Mesodermal cell (in vitro differentiated cells): ENCODE measurements around the gene HNRNPD.
"Not testable (repeated sequence)": the region's sequence is repeated elsewhere in the genome, so short reads cannot be mapped to it uniquely, and the experiment has no call there.

ENCODE experiments used
- H3K27ac ChIP-seq: 2 replicates; pipeline ENCODE4 v1.7.0; 2013; ENCODE audit warnings: mild to moderate bottlenecking, low read depth, low read length, moderate library complexity; ENCODE audit not compliant: severe bottlenecking
- H3K36me3 ChIP-seq: 2 replicates; pipeline ENCODE4 v1.7.1; 2013; ENCODE audit warnings: mild to moderate bottlenecking, low read length, moderate library complexity; ENCODE audit not compliant: control insufficient read depth, insufficient read depth
- H3K4me1 ChIP-seq: one replicate; pipeline ENCODE4 v1.7.1; 2013; ENCODE audit warnings: mild to moderate bottlenecking, low read length; ENCODE audit not compliant: insufficient read depth, control insufficient read depth, poor library complexity, severe bottlenecking
- H3K4me3 ChIP-seq: 2 replicates; pipeline ENCODE4 v1.7.0; 2013; ENCODE audit warnings: low read length, control low read depth, mild to moderate bottlenecking; ENCODE audit not compliant: insufficient read depth, poor library complexity, severe bottlenecking; ENCODE audit errors: extremely low read depth
- H3K9me3 ChIP-seq: 2 replicates; pipeline ENCODE4 v1.7.1; 2013; ENCODE audit warnings: mild to moderate bottlenecking, low read length, moderate library complexity; ENCODE audit not compliant: control insufficient read depth
- WGBS, 2 experiments: methylation state at CpG; one replicate each; pipeline ENCODE4 v1.1.5; 2013; ENCODE audit warnings: missing lambda C conversion rate in 2 of 2; ENCODE audit not compliant: insufficient coverage in 2 of 2; 5-methylcytosine and 5-hydroxymethylcytosine counted together

HNRNPD gene

GRCh38 chr4:82354788-82355187 is 19.0 kb downstream of the HNRNPD start:
- Histone ChIP-seq H3K36me3 (peaks cover 88% of the 10 kb centered on the region), H3K4me1 (no peaks in the 10 kb centered on the region), H3K27ac (no peak overlapping the region), H3K4me3 (no peak overlapping the region), H3K9me3 (no peaks in the 10 kb centered on the region)
- 93 to 98% methylated on average over 11 of the region's 11 CpGs for WGBS, 2 experiments

GRCh38 chr4:82352825-82353366 is 20.9 kb downstream of the HNRNPD start:
- H3K36me3 ChIP-seq: peaks cover 85% of the 10 kb centered on the region
- H3K4me1 ChIP-seq: no peaks in the 10 kb centered on the region
- no peak overlapping the region for H3K27ac ChIP-seq
- no peak overlapping the region for H3K4me3 ChIP-seq
- H3K9me3 ChIP-seq: no peaks in the 10 kb centered on the region
- WGBS, 2 experiments: 94% methylated on average over 2 of the region's 2 CpGs

GRCh38 chr4:82352118-82352824 is 21.5 kb downstream of the HNRNPD start:
- H3K9me3 ChIP-seq: no peaks in the 10 kb centered on the region
- H3K36me3 ChIP-seq: peaks cover 83% of the 10 kb centered on the region
- no peak overlapping the region for H3K4me3 ChIP-seq
- H3K27ac ChIP-seq: no peak overlapping the region
- H3K4me1 ChIP-seq: no peaks in the 10 kb centered on the region
- WGBS, 2 experiments: no CpG with 5 or more reads among the region's 6 CpGs

GRCh38 chr4:82346126-82346525 is 27.7 kb downstream of the HNRNPD start:
- Histone ChIP-seq H3K4me3 (no peak overlapping the region), H3K36me3 (peaks cover 38% of the 10 kb centered on the region), H3K4me1 (no peaks in the 10 kb centered on the region), H3K27ac (no peak overlapping the region), H3K9me3 (no peaks in the 10 kb centered on the region)

- Histone ChIP-seq H3K36me3 (no peaks in the 10 kb centered on the region), H3K27ac (no peak overlapping the region), H3K9me3 (no peaks in the 10 kb centered on the region), H3K4me1 (no peaks in the 10 kb centered on the region), H3K4me3 (no peak overlapping the region)
These were observed 38.7 kb downstream of the HNRNPD start for GRCh38 chr4:82335043-82335442.

- H3K4me3 ChIP-seq, H3K27ac ChIP-seq, H3K4me1 ChIP-seq, H3K36me3 ChIP-seq, H3K9me3 ChIP-seq: not testable (repeated sequence)
- 91 to 93% methylated on average over 5 to 6 of the region's 9 CpGs for WGBS, 2 experiments
These were observed 40.1 kb downstream of the HNRNPD start for GRCh38 chr4:82333641-82334040.

GRCh38 chr4:82331814-82332213 is 42.0 kb downstream of the HNRNPD start:
- Histone ChIP-seq H3K27ac (no peak overlapping the region), H3K9me3 (no peaks in the 10 kb centered on the region), H3K4me1 (no peaks in the 10 kb centered on the region), H3K4me3 (no peak overlapping the region), H3K36me3 (no peaks in the 10 kb centered on the region)
- 83 to 100% methylated on average over 1 of the region's 4 CpGs for WGBS, 2 experiments

- Histone ChIP-seq H3K4me1 (no peaks in the 10 kb centered on the region), H3K9me3 (no peaks in the 10 kb centered on the region)
- WGBS, 2 experiments: 83 to 100% methylated on average over 1 of the region's 4 CpGs
These were observed 53.4 kb downstream of the HNRNPD start for GRCh38 chr4:82320351-82320750.

GRCh38 chr4:82303063-82303462 is 70.7 kb downstream of the HNRNPD start:
- H3K27ac ChIP-seq, H3K9me3 ChIP-seq, H3K4me3 ChIP-seq, H3K4me1 ChIP-seq, H3K36me3 ChIP-seq: not testable (repeated sequence)
- 90 to 93% methylated on average over 11 to 12 of the region's 13 CpGs for WGBS, 2 experiments

More at GRCh38 chr4:82320351-82320750, 53.4 kb downstream of the HNRNPD start:
- Histone ChIP-seq H3K36me3 (no peaks in the 10 kb centered on the region), H3K4me3 (no peak overlapping the region), H3K27ac (no peak overlapping the region)
